Nephron (organoid): ENCODE measurements around the gene CABLES2.

Experiments
- H3K27ac Mint-ChIP-seq, 3 experiments: 2 replicates each; pipeline ENCODE4 v1.8.0; 2020; ENCODE audit warnings: mixed read lengths in 3 of 3, mild to moderate bottlenecking in 2 of 3, moderate library complexity in 1 of 3
- H3K27me3 Mint-ChIP-seq: 2 replicates; pipeline ENCODE4 v1.8.0; 2021; ENCODE audit warnings: low read depth, mild to moderate bottlenecking, moderate library complexity, mixed read lengths
- H3K36me3 Mint-ChIP-seq: 2 replicates; pipeline ENCODE4 v1.8.0; 2020; ENCODE audit warnings: low read depth, mixed read lengths
- H3K4me1 Mint-ChIP-seq: 2 replicates; pipeline ENCODE4 v1.8.0; 2020; ENCODE audit warnings: mixed read lengths
- H3K4me3 Mint-ChIP-seq, 3 experiments: 2 replicates each; pipeline ENCODE4 v1.8.0; 2020; ENCODE audit warnings: mild to moderate bottlenecking in 3 of 3, mixed read lengths in 3 of 3, moderate library complexity in 2 of 3
- H3K9me3 Mint-ChIP-seq: 2 replicates; pipeline ENCODE4 v1.8.0; 2020; ENCODE audit warnings: mixed read lengths
- CTCF ChIP-seq, 3 experiments: fragments of 200-600 bp; sonication (generic); IDR thresholded peaks; one replicate each; pipeline ENCODE4 v1.5.0; 2021; ENCODE audit warnings: antibody characterized with exemption in 3 of 3; ENCODE audit not compliant: unreplicated experiment in 3 of 3

Gene CABLES2

DNA sequence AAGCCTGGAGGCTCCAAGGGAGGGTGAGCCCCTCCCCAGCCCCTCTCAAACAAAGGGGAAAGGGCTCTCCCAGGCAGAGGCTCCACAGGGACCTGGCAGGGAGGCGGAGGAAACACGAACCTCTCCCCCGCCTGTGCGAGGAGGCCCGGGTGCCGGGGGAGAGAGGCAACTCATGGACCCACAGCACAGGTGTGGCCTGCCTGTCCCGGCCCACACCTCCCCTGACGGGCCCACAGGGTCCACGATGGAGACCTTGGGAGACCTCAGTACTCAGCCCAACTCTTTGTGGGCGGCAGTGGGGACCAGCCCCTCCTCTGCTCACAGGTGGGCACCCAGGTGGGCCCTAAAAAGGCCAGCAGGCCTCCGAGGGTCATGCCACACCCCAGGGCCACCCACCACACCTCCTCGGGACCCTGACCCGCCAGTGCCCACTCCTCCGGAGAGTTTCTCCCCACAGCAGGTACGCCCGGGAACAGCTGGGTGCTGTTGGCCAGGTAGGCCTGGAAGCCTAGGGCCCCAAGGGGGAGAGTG is 52.2 kb downstream of the CABLES2 start:
- Mint-ChIP-seq H3K36me3 (peaks cover 4% of the 10 kb centered on the region), H3K4me1 (peaks cover 17% of the 10 kb centered on the region), H3K27me3 (no peaks in the 10 kb centered on the region), H3K27ac (no peak overlapping the region), H3K9me3 (no peaks in the 10 kb centered on the region), H3K4me3 (no peak overlapping the region)
- no peak for TF ChIP-seq CTCF (IDR thresholded peaks at IDR 0.05; ENCODE audit: unreplicated experiment in 3 of 3)

GRCh38 chr20:62354031-62354808 is 52.9 kb downstream of the CABLES2 start:
- Mint-ChIP-seq H3K36me3 (peaks cover 10% of the 10 kb centered on the region), H3K9me3 (no peaks in the 10 kb centered on the region), H3K27ac (no peak overlapping the region), H3K27me3 (peaks cover 2% of the 10 kb centered on the region), H3K4me3 (no peak overlapping the region), H3K4me1 (peaks cover 17% of the 10 kb centered on the region)
- TF ChIP-seq CTCF (IDR thresholded peaks at IDR 0.05; ENCODE audit: unreplicated experiment in 3 of 3) = no peak

DNA sequence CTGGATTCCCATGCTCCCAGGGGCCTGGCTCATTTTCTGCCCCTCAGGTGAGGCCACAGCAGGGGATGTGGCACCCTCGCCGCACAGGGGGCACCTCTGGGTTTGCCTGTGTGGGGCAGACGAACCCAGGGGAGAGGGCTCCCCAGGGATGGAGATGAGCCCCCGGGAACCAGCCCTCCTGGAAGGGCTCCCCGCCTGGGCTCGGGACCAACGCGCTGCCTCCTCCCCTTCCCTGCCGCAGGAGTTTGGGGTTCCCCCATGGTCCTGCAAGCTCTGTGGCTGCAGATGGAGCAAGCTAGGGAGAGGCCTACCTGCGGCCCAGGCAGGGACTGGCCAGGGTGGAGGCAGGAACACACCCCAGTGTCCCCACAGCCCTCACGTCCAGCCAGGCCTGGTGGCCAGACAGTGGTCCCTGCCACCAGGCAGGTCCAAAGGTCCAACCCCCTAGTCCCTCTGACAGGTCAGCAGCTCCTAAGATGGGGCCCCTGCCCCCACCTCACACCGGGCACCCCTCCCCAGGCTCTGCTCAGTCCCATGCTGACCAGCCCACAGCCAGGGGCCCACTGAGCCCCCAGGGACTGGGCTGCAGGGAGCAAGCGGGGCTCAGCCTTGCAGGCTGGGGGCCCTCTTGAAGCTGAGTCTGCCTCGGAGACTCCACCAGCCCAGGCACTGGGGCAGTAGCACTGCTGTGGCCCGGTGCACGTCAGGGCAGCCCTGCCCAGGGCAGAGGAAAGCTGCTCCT is 53.6 kb downstream of the CABLES2 start:
- Mint-ChIP-seq H3K36me3 (peaks cover 15% of the 10 kb centered on the region), H3K27ac (no peak overlapping the region), H3K9me3 (peaks cover 4% of the 10 kb centered on the region), H3K27me3 (peaks cover 3% of the 10 kb centered on the region), H3K4me1 (peaks cover 13% of the 10 kb centered on the region), H3K4me3 (no peak overlapping the region)
- TF ChIP-seq CTCF (IDR thresholded peaks at IDR 0.05; ENCODE audit: unreplicated experiment in 3 of 3) = no peak

GRCh38 chr20:62352402-62353288 is 54.4 kb downstream of the CABLES2 start:
- Mint-ChIP-seq H3K27ac (no peak overlapping the region), H3K4me1 (peaks cover 9% of the 10 kb centered on the region), H3K4me3 (no peak overlapping the region), H3K27me3 (peaks cover 3% of the 10 kb centered on the region), H3K9me3 (peaks cover 8% of the 10 kb centered on the region), H3K36me3 (peaks cover 23% of the 10 kb centered on the region)
- TF ChIP-seq CTCF (IDR thresholded peaks at IDR 0.05; ENCODE audit: unreplicated experiment in 3 of 3) = no peak

- Mint-ChIP-seq H3K9me3 (peaks cover 8% of the 10 kb centered on the region), H3K27me3 (peaks cover 3% of the 10 kb centered on the region), H3K4me3 (no peak overlapping the region), H3K4me1 (peaks cover 9% of the 10 kb centered on the region), H3K27ac (no peak overlapping the region), H3K36me3 (peaks cover 25% of the 10 kb centered on the region)
- TF ChIP-seq CTCF (IDR thresholded peaks at IDR 0.05; ENCODE audit: unreplicated experiment in 3 of 3) = no peak
Observed at GRCh38 chr20:62351469-62352401, 55.4 kb downstream of the CABLES2 start.
